Prostate gland (tissue), 2 donors: ENCODE measurements around the gene ZNF609. TPM values are rescaled to one million over a fixed set of nuclear protein-coding genes. Genes with fewer than 3 reads are reported as not detected.
"Not testable (repeated sequence)": the region's sequence is repeated elsewhere in the genome, so short reads cannot be mapped to it uniquely, and the experiment has no call there.

Source experiments
- DNase-seq: peaks from one replicate; pipeline ENCODE4 v3.0.0-alpha.2; 2019; ENCODE audit warnings: low spot score
- H3K27ac ChIP-seq, 2 donors: fragments of 200-600 bp; sonication (generic); 2 replicates each; pipeline ENCODE4 v1.5.1; 2017 to 2019
- H3K27me3 ChIP-seq: fragments of 200-600 bp; sonication (generic); replicated peaks from 2 replicates; pipeline ENCODE4 v1.5.1; 2019; ENCODE audit not compliant: insufficient read depth
- H3K36me3 ChIP-seq, 2 donors: fragments of 200-600 bp; sonication (generic); 1 replicate in 1 of 2; 2 replicates in 1 of 2; pipeline versions ENCODE4 v1.5.1 to v1.8.1; 2017 to 2019
- H3K4me1 ChIP-seq: fragments of 200-600 bp; sonication (generic); replicated peaks from 2 replicates; pipeline ENCODE4 v1.5.1; 2019
- H3K4me3 ChIP-seq, 2 donors: fragments of 200-600 bp; sonication (generic); 2 replicates each; pipeline ENCODE4 v1.5.1; 2017 to 2019
- H3K9me3 ChIP-seq: fragments of 200-600 bp; sonication (generic); 2 replicates; pipeline ENCODE4 v1.5.1; 2017
- CTCF ChIP-seq, 4 experiments: fragments of 200-600 bp in 2 of 4; fragments of 450-650 bp in 2 of 4; sonication (generic) in 2 of 4; IDR thresholded peaks; 1 replicate in 3 of 4; 2 replicates in 1 of 4; pipeline ENCODE4 v1.5.1; 2016 to 2019; ENCODE audit warnings: antibody characterized with exemption in 4 of 4, mild to moderate bottlenecking in 2 of 4, moderate library complexity in 2 of 4
- POLR2A ChIP-seq: fragments of 450-650 bp; IDR thresholded peaks from one replicate; pipeline ENCODE4 v1.6.1; 2016; ENCODE audit warnings: antibody characterized with exemption, mild to moderate bottlenecking
- POLR2AphosphoS5 ChIP-seq: sonication (generic); formaldehyde crosslinking; IDR thresholded peaks from one replicate; pipeline ENCODE4 v1.6.1; 2017; ENCODE audit warnings: antibody characterized with exemption
- WGBS: methylation state at CpG from one replicate; pipeline ENCODE4 v1.1.5; 2018; 5-methylcytosine and 5-hydroxymethylcytosine counted together
- intact Hi-C: fragments of 100-400 bp; cut with DNase I; formaldehyde crosslinking; loops from one replicate; pipeline ENCODE4 v1.14.2; 2022
- total RNA-seq, 2 donors: library from RNA; depleted of rRNA; stranded (reverse); fragments of >200 nt; gene quantifications; one replicate each; pipeline ENCODE4 v1.1.0, GENCODE V29; 2016

The ZNF609 gene
- total RNA-seq, 2 donors from 2014 or later: 29.1 to 45.7 TPM

- Histone ChIP-seq H3K27ac (no peak overlapping the region), H3K4me1 (no peaks in the 10 kb centered on the region), H3K9me3 (no peaks in the 10 kb centered on the region), H3K4me3 (no peak overlapping the region), H3K27me3 (no peaks in the 10 kb centered on the region), H3K36me3 (no peaks in the 10 kb centered on the region)
- intact Hi-C loops: no loop called here
- DNase-seq: no peak
- TF ChIP-seq POLR2A (no peak), POLR2AphosphoS5 (no peak), CTCF (IDR thresholded peaks at IDR 0.05) (no peak)
Observed at GRCh38 chr15:64483749-64484148, 23.4 kb downstream of the ZNF609 start.

- H3K4me1 ChIP-seq: no peaks in the 10 kb centered on the region
- no peak overlapping the region for H3K4me3 ChIP-seq
- intact Hi-C loops: no loop called here
- H3K36me3 ChIP-seq: no peaks in the 10 kb centered on the region
- no peak overlapping the region for H3K27ac ChIP-seq
- no peaks in the 10 kb centered on the region for H3K27me3 ChIP-seq
- TF ChIP-seq POLR2AphosphoS5: no peak
- no peak for TF ChIP-seq CTCF (IDR thresholded peaks at IDR 0.05)
- TF ChIP-seq POLR2A: no peak
- no peak for DNase-seq
- H3K9me3 ChIP-seq: no peaks in the 10 kb centered on the region
Observed at GRCh38 chr15:64485796-64486195, 25.4 kb downstream of the ZNF609 start.

GRCh38 chr15:64490598-64491259 is 30.4 kb downstream of the ZNF609 start:
- DNase-seq: no peak
- Histone ChIP-seq H3K36me3 (no peaks in the 10 kb centered on the region), H3K9me3 (no peaks in the 10 kb centered on the region), H3K4me1 (no peaks in the 10 kb centered on the region), H3K4me3 (no peak overlapping the region), H3K27me3 (no peaks in the 10 kb centered on the region), H3K27ac (no peak overlapping the region)
- TF ChIP-seq POLR2AphosphoS5: no peak
- intact Hi-C loops: no loop called here

- no peak overlapping the region for H3K27ac ChIP-seq
- TF ChIP-seq POLR2AphosphoS5: no peak
- no peak for TF ChIP-seq POLR2A
- no peak for TF ChIP-seq CTCF (IDR thresholded peaks at IDR 0.05)
- WGBS: 73% methylated on average over 2 of the region's 2 CpGs
- no peaks in the 10 kb centered on the region for H3K27me3 ChIP-seq
- intact Hi-C loops: no loop called here
- H3K36me3 ChIP-seq: no peaks in the 10 kb centered on the region
- H3K9me3 ChIP-seq: no peaks in the 10 kb centered on the region
- DNase-seq: no peak
- no peaks in the 10 kb centered on the region for H3K4me1 ChIP-seq
- H3K4me3 ChIP-seq: no peak overlapping the region
Observed at GRCh38 chr15:64493641-64494040, 33.3 kb downstream of the ZNF609 start.

GRCh38 chr15:64495968-64496367 is 35.6 kb downstream of the ZNF609 start:
- H3K4me1 ChIP-seq, H3K4me3 ChIP-seq, H3K36me3 ChIP-seq, DNase-seq, H3K27me3 ChIP-seq, H3K9me3 ChIP-seq, H3K27ac ChIP-seq, intact Hi-C loops: not testable (repeated sequence)
- WGBS: 96% methylated on average over 2 of the region's 2 CpGs

- Histone ChIP-seq H3K9me3 (no peaks in the 10 kb centered on the region), H3K27ac (no peak overlapping the region), H3K4me3 (no peak overlapping the region), H3K4me1 (peaks cover 2% of the 10 kb centered on the region), H3K27me3 (no peaks in the 10 kb centered on the region), H3K36me3 (no peaks in the 10 kb centered on the region)
- intact Hi-C loops: no loop called here
- WGBS: 33% methylated on average over 3 of the region's 3 CpGs
- DNase-seq: no peak
- no peak for TF ChIP-seq CTCF (IDR thresholded peaks at IDR 0.05)
- TF ChIP-seq POLR2AphosphoS5: no peak
- no peak for TF ChIP-seq POLR2A
Observed at GRCh38 chr15:64500695-64501395, 40.5 kb downstream of the ZNF609 start.
